ENCODE results near the gene KIAA1549.

DNA sequence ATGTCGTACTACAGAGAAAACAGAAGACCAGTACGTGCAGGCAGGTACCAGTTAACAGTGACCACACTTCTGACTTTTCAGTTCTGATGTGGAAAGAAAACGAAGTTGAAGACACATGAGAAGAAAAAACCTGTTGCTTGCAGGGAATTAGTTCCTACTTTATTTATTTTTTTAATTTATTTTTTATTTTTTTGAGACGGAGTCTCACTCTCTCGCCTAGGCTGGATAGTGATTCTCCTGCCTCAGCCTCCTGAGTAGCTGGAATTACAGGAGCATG lies 109.4 kb downstream of the KIAA1549 start:
- TF ChIP-seq POLR2A (IDR thresholded peaks at IDR 0.05; ENCODE audit: low read depth, low read length), result no peak
- TF ChIP-seq SMC3 (IDR thresholded peaks at IDR 0.05; ENCODE audit: low read depth, low read length), result no peak
- TF ChIP-seq, protein P1, sequence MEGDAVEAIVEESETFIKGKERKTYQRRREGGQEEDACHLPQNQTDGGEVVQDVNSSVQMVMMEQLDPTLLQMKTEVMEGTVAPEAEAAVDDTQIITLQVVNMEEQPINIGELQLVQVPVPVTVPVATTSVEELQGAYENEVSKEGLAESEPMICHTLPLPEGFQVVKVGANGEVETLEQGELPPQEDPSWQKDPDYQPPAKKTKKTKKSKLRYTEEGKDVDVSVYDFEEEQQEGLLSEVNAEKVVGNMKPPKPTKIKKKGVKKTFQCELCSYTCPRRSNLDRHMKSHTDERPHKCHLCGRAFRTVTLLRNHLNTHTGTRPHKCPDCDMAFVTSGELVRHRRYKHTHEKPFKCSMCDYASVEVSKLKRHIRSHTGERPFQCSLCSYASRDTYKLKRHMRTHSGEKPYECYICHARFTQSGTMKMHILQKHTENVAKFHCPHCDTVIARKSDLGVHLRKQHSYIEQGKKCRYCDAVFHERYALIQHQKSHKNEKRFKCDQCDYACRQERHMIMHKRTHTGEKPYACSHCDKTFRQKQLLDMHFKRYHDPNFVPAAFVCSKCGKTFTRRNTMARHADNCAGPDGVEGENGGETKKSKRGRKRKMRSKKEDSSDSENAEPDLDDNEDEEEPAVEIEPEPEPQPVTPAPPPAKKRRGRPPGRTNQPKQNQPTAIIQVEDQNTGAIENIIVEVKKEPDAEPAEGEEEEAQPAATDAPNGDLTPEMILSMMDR (conservative IDR thresholded peaks at IDR 0.05; ENCODE audit: low read depth, low read length), result no peak
